Fibroblast of lung (primary cell): ENCODE data around the gene TANGO6. TPM values are rescaled to one million over a fixed set of nuclear protein-coding genes. Genes with fewer than 3 reads are reported as not detected.
A peak's percentile ranks its signal among the peaks of the same experiment; 100 is the strongest.

Experiments
- DNase-seq, 2 donors: peaks; one replicate each; pipeline versions ENCODE4 v3.0.0 to v3.0.0-alpha.2; 2010; ENCODE audit warnings: low read depth in 2 of 2
- H2AFZ ChIP-seq: 2 replicates; pipeline ENCODE4 v1.5.1; 2012; ENCODE audit warnings: low read length, control low read depth, inconsistent platforms
- H3K27ac ChIP-seq: 2 replicates; pipeline ENCODE4 v1.5.1; 2011; ENCODE audit warnings: low read length, control low read depth; ENCODE audit not compliant: insufficient read depth
- H3K27me3 ChIP-seq: 2 replicates; pipeline ENCODE4 v1.5.1; 2011; ENCODE audit warnings: mild to moderate bottlenecking, low read length; ENCODE audit not compliant: control insufficient read depth, insufficient read depth
- H3K36me3 ChIP-seq: 2 replicates; pipeline ENCODE4 v1.5.1; 2011; ENCODE audit warnings: low read length; ENCODE audit not compliant: control insufficient read depth, insufficient read depth
- H3K4me1 ChIP-seq: 2 replicates; pipeline ENCODE4 v1.5.1; 2011; ENCODE audit warnings: low read length; ENCODE audit not compliant: control insufficient read depth, insufficient read depth; ENCODE audit errors: extremely low read depth
- H3K4me2 ChIP-seq: 2 replicates; pipeline ENCODE4 v1.5.1; 2011; ENCODE audit warnings: low read length, control low read depth; ENCODE audit not compliant: insufficient read depth; ENCODE audit errors: extremely low read depth
- H3K4me3 ChIP-seq, 4 experiments: fragments of 200-600 bp in 1 of 4; sonication (generic) in 1 of 4; replicated peaks in 1 of 4; 2 replicates each; pipeline ENCODE4 v1.5.1; 2011 to 2016; ENCODE audit warnings: low read length in 4 of 4, low read depth in 3 of 4, mild to moderate bottlenecking in 3 of 4, control low read depth in 2 of 4, inconsistent platforms in 1 of 4, mixed read lengths in 1 of 4; ENCODE audit not compliant: insufficient read depth in 1 of 4; ENCODE audit errors: control extremely low read depth in 1 of 4
- H3K79me2 ChIP-seq: 2 replicates; pipeline ENCODE4 v1.5.1; 2012; ENCODE audit warnings: mild to moderate bottlenecking, low read length, inconsistent platforms; ENCODE audit not compliant: control insufficient read depth, insufficient read depth
- H3K9ac ChIP-seq: 2 replicates; pipeline ENCODE4 v1.5.1; 2011; ENCODE audit warnings: mild to moderate bottlenecking, low read length, control low read depth; ENCODE audit not compliant: insufficient read depth
- H3K9me3 ChIP-seq: 2 replicates; pipeline ENCODE4 v1.5.1; 2012; ENCODE audit warnings: low read depth, low read length; ENCODE audit not compliant: control insufficient read depth, insufficient read depth
- H4K20me1 ChIP-seq: 2 replicates; pipeline ENCODE4 v1.5.1; 2011; ENCODE audit warnings: low read length; ENCODE audit not compliant: control insufficient read depth, insufficient read depth; ENCODE audit errors: extremely low read depth
- CTCF ChIP-seq, 2 donors: IDR thresholded peaks in 1 of 2; conservative IDR thresholded peaks in 1 of 2; 1 replicate in 1 of 2; 2 replicates in 1 of 2; pipeline ENCODE4 v1.5.1; 2011 to 2012; ENCODE audit warnings: low read length in 2 of 2, control low read depth in 1 of 2, inconsistent platforms in 1 of 2, low read depth in 1 of 2, mild to moderate bottlenecking in 1 of 2
- EZH2 ChIP-seq: IDR thresholded peaks from 2 replicates; pipeline ENCODE4 v1.5.1; 2012; ENCODE audit warnings: low read length, control low read depth, mild to moderate bottlenecking; ENCODE audit errors: missing control alignments
- polyA plus RNA-seq, 2 donors: library from polyadenylated mRNA; depleted of rRNA in 1 of 2; stranded (reverse) in 1 of 2; unstranded in 1 of 2; fragments of >200 nt; gene quantifications; 2 replicates each; pipeline ENCODE4 v1.2.1, GENCODE V29; 2011 to 2012; ENCODE audit warnings: missing spikeins in 1 of 2
- total RNA-seq: library from RNA; depleted of rRNA; stranded (reverse); fragments of >200 nt; gene quantifications from 2 replicates; pipeline ENCODE4 v1.2.1, GENCODE V29; 2014

Gene TANGO6
- total and polyA plus RNA-seq, 2 donors (not counting 1 experiment from before 2014, with no cell fraction given) = 6.5 to 29.9 TPM

DNA sequence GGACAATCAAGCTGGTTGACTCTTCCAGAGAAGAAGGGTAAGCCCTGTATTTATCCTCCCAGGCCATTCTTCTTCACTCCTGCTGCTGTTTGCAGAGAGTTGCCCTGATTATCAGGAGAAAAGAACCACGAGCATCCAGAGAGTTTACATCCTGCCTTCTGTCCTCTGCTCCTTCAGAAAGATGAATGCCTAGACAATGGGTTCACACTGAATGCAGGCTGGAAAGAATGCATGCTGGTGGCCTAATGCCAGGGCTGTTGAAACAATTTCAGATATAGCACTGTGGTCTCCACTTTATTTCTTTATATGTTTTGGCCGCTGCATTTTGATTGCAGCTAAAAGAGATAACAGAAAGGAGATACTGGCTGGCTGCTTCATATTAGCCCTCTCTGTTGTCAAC lies 241.0 kb downstream of the TANGO6 start:
- no peaks in the 10 kb centered on the region for H3K36me3 ChIP-seq
- H3K27me3 ChIP-seq = no peaks in the 10 kb centered on the region
- H3K79me2 ChIP-seq = no peaks in the 10 kb centered on the region
- no peak for TF ChIP-seq EZH2
- TF ChIP-seq CTCF (conservative IDR thresholded peaks at IDR 0.05 in 1 of 2, IDR thresholded peaks at IDR 0.05 in 1 of 2; ENCODE audit: low read depth in 1 of 2, low read length in 2 of 2) = no peak
- no peak overlapping the region for H3K4me3 ChIP-seq
- H4K20me1 ChIP-seq = no peaks in the 10 kb centered on the region
- no peak overlapping the region for H2AFZ ChIP-seq
- no peaks in the 10 kb centered on the region for H3K4me1 ChIP-seq
- no peak overlapping the region for H3K27ac ChIP-seq
- DNase-seq = peak in 1 of 2 donors; percentile 79
- H3K9me3 ChIP-seq = no peaks in the 10 kb centered on the region
- H3K4me2 ChIP-seq = no peak overlapping the region
- H3K9ac ChIP-seq = no peak overlapping the region

DNA sequence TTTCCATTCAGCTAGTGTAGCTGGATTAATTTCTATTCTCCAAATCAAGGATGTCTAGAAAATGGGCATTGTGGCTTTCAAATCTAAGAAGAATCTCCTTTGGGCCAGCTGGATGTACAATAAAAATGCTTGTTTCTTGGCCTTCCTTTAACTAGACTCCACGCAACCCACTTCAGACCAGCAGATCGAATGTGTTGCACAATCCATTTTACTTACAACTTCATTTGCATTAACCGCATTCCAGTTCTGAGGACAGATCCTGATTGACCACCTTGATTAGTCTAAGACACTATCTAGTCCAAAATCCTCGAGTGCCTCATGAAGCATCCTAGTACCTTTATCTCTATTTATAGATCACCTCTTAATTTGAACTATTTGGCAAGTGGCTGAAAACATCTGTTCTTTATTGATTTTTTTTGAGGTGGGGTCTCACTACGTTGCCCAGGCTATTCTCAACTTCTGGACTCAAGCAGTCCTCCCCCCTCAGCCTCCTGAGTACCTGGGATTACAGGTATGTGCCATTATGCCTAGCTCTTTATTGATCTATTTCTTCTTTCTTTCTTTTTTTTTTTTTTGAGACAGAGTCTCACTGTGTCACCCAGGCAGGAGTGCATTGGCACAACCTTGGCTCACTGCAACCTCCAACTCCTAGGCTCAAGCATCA lies 241.8 kb downstream of the TANGO6 start:
- Histone ChIP-seq H3K9me3 (no peaks in the 10 kb centered on the region), H3K4me3 (no peak overlapping the region), H3K9ac (no peak overlapping the region), H2AFZ (no peak overlapping the region), H3K27ac (no peak overlapping the region), H3K36me3 (no peaks in the 10 kb centered on the region), H4K20me1 (no peaks in the 10 kb centered on the region), H3K4me1 (no peaks in the 10 kb centered on the region), H3K27me3 (no peaks in the 10 kb centered on the region), H3K4me2 (no peak overlapping the region), H3K79me2 (no peaks in the 10 kb centered on the region)
- DNase-seq = no peak
- TF ChIP-seq EZH2 (no peak), CTCF (conservative IDR thresholded peaks at IDR 0.05 in 1 of 2, IDR thresholded peaks at IDR 0.05 in 1 of 2; ENCODE audit: low read depth in 1 of 2, low read length in 2 of 2) (no peak)

DNA sequence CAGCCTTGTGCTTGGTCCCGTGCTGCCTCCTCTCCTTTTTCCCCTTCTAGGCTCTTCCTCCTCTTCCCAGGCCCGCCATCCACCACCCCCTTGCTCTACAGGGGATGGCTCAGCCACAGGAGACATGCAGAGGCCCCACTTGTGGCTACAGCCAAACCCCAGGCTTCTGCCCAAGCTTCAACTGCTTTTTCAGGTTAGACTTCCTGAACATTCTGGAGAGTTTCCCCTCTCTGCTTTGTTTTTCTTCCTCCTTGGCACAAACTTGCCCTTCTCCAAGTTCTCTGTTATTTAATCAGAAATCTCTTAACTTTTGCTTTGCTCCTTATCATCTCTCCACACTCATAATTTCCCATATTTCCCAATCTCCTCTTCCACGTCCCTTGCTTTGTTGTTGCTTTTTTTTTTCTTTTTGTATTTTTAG lies 243.8 kb downstream of the TANGO6 start:
- no peak overlapping the region for H2AFZ ChIP-seq
- no peak for TF ChIP-seq CTCF (conservative IDR thresholded peaks at IDR 0.05 in 1 of 2, IDR thresholded peaks at IDR 0.05 in 1 of 2; ENCODE audit: low read depth in 1 of 2, low read length in 2 of 2)
- TF ChIP-seq EZH2 = no peak
- DNase-seq = no peak

More for the DNA sequence above, 243.8 kb downstream of the TANGO6 start:
- no peaks in the 10 kb centered on the region for H3K9me3 ChIP-seq
- H3K4me3 ChIP-seq = no peak overlapping the region
- no peaks in the 10 kb centered on the region for H4K20me1 ChIP-seq
- no peaks in the 10 kb centered on the region for H3K79me2 ChIP-seq
- no peak overlapping the region for H3K9ac ChIP-seq
- H3K4me1 ChIP-seq = no peaks in the 10 kb centered on the region
- H3K36me3 ChIP-seq = no peaks in the 10 kb centered on the region
- no peaks in the 10 kb centered on the region for H3K27me3 ChIP-seq
- no peak overlapping the region for H3K4me2 ChIP-seq
- no peak overlapping the region for H3K27ac ChIP-seq
